Endothelial cell of hepatic sinusoid (primary cell): ENCODE measurements around the gene SERPIND1.

Source experiments
- in situ Hi-C: cut with HindIII; loops from 2 replicates; pipeline ENCODE4 v1.10.0; 2017; ENCODE audit warnings: low sequenced_read_pairs

SERPIND1 gene

GRCh38 chr22:20771918-20772625 lies 1.8 kb upstream of the SERPIND1 start:
- in situ Hi-C loops, result no loop called here

GRCh38 chr22:20774882-20775281 lies 969 bp downstream of the SERPIND1 start:
- in situ Hi-C loops, result no loop called here

GRCh38 chr22:20775342-20775895 lies 1.5 kb downstream of the SERPIND1 start:
- in situ Hi-C loops, result no loop called here

GRCh38 chr22:20776624-20777405 lies 2.9 kb downstream of the SERPIND1 start:
- in situ Hi-C loops, result no loop called here

GRCh38 chr22:20777420-20778177 lies 3.7 kb downstream of the SERPIND1 start:
- in situ Hi-C loops, result no loop called here

GRCh38 chr22:20779014-20779817 lies 5.3 kb downstream of the SERPIND1 start:
- in situ Hi-C loops, result no loop called here

GRCh38 chr22:20779818-20780158 lies 5.9 kb downstream of the SERPIND1 start:
- in situ Hi-C loops, result no loop called here

GRCh38 chr22:20781272-20781990 lies 7.5 kb downstream of the SERPIND1 start:
- in situ Hi-C loops, result no loop called here

- in situ Hi-C loops, result no loop called here
Measured at GRCh38 chr22:20782083-20782482, 8.2 kb downstream of the SERPIND1 start.

- in situ Hi-C loops, result no loop called here
Measured at GRCh38 chr22:20782596-20783299, 8.8 kb downstream of the SERPIND1 start.

- in situ Hi-C loops, result no loop called here
Measured at GRCh38 chr22:20783300-20783673, 9.4 kb downstream of the SERPIND1 start.

- in situ Hi-C loops, result no loop called here
Measured at GRCh38 chr22:20783844-20784723, 10.2 kb downstream of the SERPIND1 start.

GRCh38 chr22:20785415-20785814 lies 11.5 kb downstream of the SERPIND1 start:
- in situ Hi-C loops, result no loop called here

GRCh38 chr22:20786048-20786447 lies 12.1 kb downstream of the SERPIND1 start:
- in situ Hi-C loops, result no loop called here

- in situ Hi-C loops, result no loop called here
Measured at GRCh38 chr22:20786536-20786979, 12.6 kb downstream of the SERPIND1 start.

- in situ Hi-C loops, result no loop called here
Measured at GRCh38 chr22:20787223-20787622, 13.3 kb downstream of the SERPIND1 start.

GRCh38 chr22:20787746-20788626 lies 14.1 kb downstream of the SERPIND1 start:
- in situ Hi-C loops, result no loop called here
